GM12891 (cell line): ENCODE data around the gene KRT5.

Experiments used
- PAX5 ChIP-seq: IDR thresholded peaks from 2 replicates; pipeline ENCODE4 v1.6.1; 2011; ENCODE audit warnings: low read length, moderate library complexity, mild to moderate bottlenecking; ENCODE audit not compliant: insufficient read depth, severe bottlenecking
- POLR2A ChIP-seq: IDR thresholded peaks from 2 replicates; pipeline ENCODE4 v1.6.1; 2011; ENCODE audit warnings: low read depth, low read length, control low read depth
- POLR2AphosphoS5 ChIP-seq: IDR thresholded peaks from 2 replicates; pipeline ENCODE4 v1.6.1; 2011; ENCODE audit warnings: low read depth, low read length, control low read depth
- POU2F2 ChIP-seq: IDR thresholded peaks from 2 replicates; pipeline ENCODE4 v1.6.1; 2011; ENCODE audit warnings: low read depth, mild to moderate bottlenecking, control low read depth, low read length, moderate library complexity
- TAF1 ChIP-seq: IDR thresholded peaks from 2 replicates; pipeline ENCODE4 v1.6.1; 2011; ENCODE audit warnings: low read depth, low read length, control low read depth

GRCh38 chr12:52508211-52508610 is 12.0 kb downstream of the KRT5 start:
- no peak for TF ChIP-seq TAF1
- no peak for TF ChIP-seq POLR2AphosphoS5
- TF ChIP-seq POLR2A: no peak
- TF ChIP-seq POU2F2: no peak
- TF ChIP-seq PAX5: no peak
